HEK293T (cell line): ENCODE measurements around the gene GRID2.

Experiments
- BHLHE40 ChIP-seq: fragments of 450-650 bp; IDR thresholded peaks from 2 replicates; pipeline ENCODE4 v1.6.1; 2016; ENCODE audit warnings: mild to moderate bottlenecking, moderate library complexity, borderline replicate concordance
- CTBP1 ChIP-seq: fragments of 450-650 bp; IDR thresholded peaks from 2 replicates; pipeline ENCODE4 v1.6.1; 2016; ENCODE audit warnings: borderline replicate concordance
- ELF4 ChIP-seq: fragments of 450-650 bp; IDR thresholded peaks from 2 replicates; pipeline ENCODE4 v1.6.1; 2017; ENCODE audit warnings: antibody characterized with exemption
- FOXA1 ChIP-seq: fragments of 450-650 bp; IDR thresholded peaks from 2 replicates; pipeline ENCODE4 v1.6.1; 2016; ENCODE audit warnings: mild to moderate bottlenecking
- FOXM1 ChIP-seq: fragments of 450-650 bp; IDR thresholded peaks from 2 replicates; pipeline ENCODE4 v1.6.1; 2017; ENCODE audit warnings: mild to moderate bottlenecking, borderline replicate concordance
- SP1 ChIP-seq: fragments of 450-650 bp; IDR thresholded peaks from 2 replicates; pipeline ENCODE4 v1.6.1; 2017
- TARDBP ChIP-seq: fragments of 450-650 bp; IDR thresholded peaks from 2 replicates; pipeline ENCODE4 v1.6.1; 2016
- TF ChIP-seq, protein P1 (sequence below): fragments of 450-650 bp; IDR thresholded peaks from 2 replicates; pipeline ENCODE4 v1.6.1; 2016

DNA sequence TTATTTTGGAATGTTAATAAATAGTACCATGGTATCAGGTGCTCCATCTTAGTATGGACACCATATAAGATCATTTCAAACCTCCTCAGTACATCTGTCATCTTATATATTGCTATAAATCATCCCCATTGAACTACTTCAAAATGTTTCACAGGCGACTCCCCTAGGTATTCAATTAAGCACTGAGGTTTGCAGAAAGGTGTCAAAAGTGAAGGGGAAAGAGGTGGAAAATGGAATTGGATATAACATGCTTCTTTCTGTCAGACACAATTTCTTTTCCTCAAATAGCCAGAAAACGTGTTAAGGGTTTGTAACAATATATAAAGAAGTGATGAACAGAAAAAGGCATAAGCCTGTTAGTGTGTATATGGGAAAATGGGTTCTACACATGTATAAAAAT is 325.5 kb downstream of the GRID2 start:
- TF ChIP-seq FOXM1 (no peak), TARDBP (no peak), SP1 (no peak), BHLHE40 (no peak), FOXA1 (no peak), ELF4 (no peak), CTBP1 (no peak)
- TF ChIP-seq, protein P1, sequence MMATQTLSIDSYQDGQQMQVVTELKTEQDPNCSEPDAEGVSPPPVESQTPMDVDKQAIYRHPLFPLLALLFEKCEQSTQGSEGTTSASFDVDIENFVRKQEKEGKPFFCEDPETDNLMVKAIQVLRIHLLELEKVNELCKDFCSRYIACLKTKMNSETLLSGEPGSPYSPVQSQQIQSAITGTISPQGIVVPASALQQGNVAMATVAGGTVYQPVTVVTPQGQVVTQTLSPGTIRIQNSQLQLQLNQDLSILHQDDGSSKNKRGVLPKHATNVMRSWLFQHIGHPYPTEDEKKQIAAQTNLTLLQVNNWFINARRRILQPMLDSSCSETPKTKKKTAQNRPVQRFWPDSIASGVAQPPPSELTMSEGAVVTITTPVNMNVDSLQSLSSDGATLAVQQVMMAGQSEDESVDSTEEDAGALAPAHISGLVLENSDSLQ, result 0 out of 2 replicates have a peak, but pooled peaks have one; percentile 11
